ENCODE results near the gene GPR61. TPM values are rescaled to one million over a fixed set of nuclear protein-coding genes. Genes with fewer than 3 reads are reported as not detected.

The GPR61 gene
- polyA plus RNA-seq, 1 donor from 2014 or later, result 9.7 TPM

- no peaks in the 10 kb centered on the region for H3K27me3 ChIP-seq (ENCODE audit: insufficient read depth, low read depth, low read length)
- H3K4me3 ChIP-seq (ENCODE audit: low read length), result no peak overlapping the region
- H3K36me3 ChIP-seq (ENCODE audit: insufficient read depth, low read length), result no peaks in the 10 kb centered on the region
- H3K9ac ChIP-seq (ENCODE audit: low read length), result no peak overlapping the region
- no peaks in the 10 kb centered on the region for H3F3A ChIP-seq (ENCODE audit: insufficient read depth, low read length, poor library complexity, severe bottlenecking)
- H3K79me2 ChIP-seq (replicated peaks; ENCODE audit: insufficient read depth, low read length), result peaks cover 89% of the 10 kb centered on the region
- no peak overlapping the region for H2AFZ ChIP-seq (ENCODE audit: low read depth, low read length)
- H3K27ac ChIP-seq (ENCODE audit: low read length), result no peak overlapping the region
- H3K9me2 ChIP-seq (ENCODE audit: insufficient read depth, low read length), result no peaks in the 10 kb centered on the region
- TF ChIP-seq SMC3 (conservative IDR thresholded peaks at IDR 0.05; ENCODE audit: poor library complexity) (no peak), MXI1 (conservative IDR thresholded peaks at IDR 0.05; ENCODE audit: poor library complexity, severe bottlenecking) (no peak), CTCF (IDR thresholded peaks at IDR 0.05; ENCODE audit: poor library complexity, severe bottlenecking) (no peak), TAF1 (IDR thresholded peaks at IDR 0.05; ENCODE audit: low read depth) (no peak), EZH2 (IDR thresholded peaks at IDR 0.05; ENCODE audit: borderline replicate concordance, insufficient read depth, low read length, poor library complexity, severe bottlenecking) (no peak), EP300 (conservative IDR thresholded peaks at IDR 0.05; ENCODE audit: poor library complexity, severe bottlenecking) (no peak), POLR2AphosphoS5 (IDR thresholded peaks at IDR 0.05) (no peak), RAD21 (conservative IDR thresholded peaks at IDR 0.05) (no peak)
- TF ChIP-seq, protein P1, sequence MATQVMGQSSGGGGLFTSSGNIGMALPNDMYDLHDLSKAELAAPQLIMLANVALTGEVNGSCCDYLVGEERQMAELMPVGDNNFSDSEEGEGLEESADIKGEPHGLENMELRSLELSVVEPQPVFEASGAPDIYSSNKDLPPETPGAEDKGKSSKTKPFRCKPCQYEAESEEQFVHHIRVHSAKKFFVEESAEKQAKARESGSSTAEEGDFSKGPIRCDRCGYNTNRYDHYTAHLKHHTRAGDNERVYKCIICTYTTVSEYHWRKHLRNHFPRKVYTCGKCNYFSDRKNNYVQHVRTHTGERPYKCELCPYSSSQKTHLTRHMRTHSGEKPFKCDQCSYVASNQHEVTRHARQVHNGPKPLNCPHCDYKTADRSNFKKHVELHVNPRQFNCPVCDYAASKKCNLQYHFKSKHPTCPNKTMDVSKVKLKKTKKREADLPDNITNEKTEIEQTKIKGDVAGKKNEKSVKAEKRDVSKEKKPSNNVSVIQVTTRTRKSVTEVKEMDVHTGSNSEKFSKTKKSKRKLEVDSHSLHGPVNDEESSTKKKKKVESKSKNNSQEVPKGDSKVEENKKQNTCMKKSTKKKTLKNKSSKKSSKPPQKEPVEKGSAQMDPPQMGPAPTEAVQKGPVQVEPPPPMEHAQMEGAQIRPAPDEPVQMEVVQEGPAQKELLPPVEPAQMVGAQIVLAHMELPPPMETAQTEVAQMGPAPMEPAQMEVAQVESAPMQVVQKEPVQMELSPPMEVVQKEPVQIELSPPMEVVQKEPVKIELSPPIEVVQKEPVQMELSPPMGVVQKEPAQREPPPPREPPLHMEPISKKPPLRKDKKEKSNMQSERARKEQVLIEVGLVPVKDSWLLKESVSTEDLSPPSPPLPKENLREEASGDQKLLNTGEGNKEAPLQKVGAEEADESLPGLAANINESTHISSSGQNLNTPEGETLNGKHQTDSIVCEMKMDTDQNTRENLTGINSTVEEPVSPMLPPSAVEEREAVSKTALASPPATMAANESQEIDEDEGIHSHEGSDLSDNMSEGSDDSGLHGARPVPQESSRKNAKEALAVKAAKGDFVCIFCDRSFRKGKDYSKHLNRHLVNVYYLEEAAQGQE (IDR thresholded peaks at IDR 0.05; ENCODE audit: borderline replicate concordance), result no peak
- no peak overlapping the region for H3K4me2 ChIP-seq (ENCODE audit: low read length)
- H3K9me3 ChIP-seq (ENCODE audit: low read length), result no peaks in the 10 kb centered on the region
- no peaks in the 10 kb centered on the region for H4K20me1 ChIP-seq (ENCODE audit: insufficient read depth)
Observed at GRCh38 chr1:109559995-109560394, 20.3 kb downstream of the GPR61 start.

- H3K9ac ChIP-seq (ENCODE audit: low read length), result no peak overlapping the region
- no peak overlapping the region for H3K27ac ChIP-seq (ENCODE audit: low read length)
- H3F3A ChIP-seq (ENCODE audit: insufficient read depth, low read length, poor library complexity, severe bottlenecking), result no peaks in the 10 kb centered on the region
- no peaks in the 10 kb centered on the region for H4K20me1 ChIP-seq (ENCODE audit: insufficient read depth)
- peaks cover 88% of the 10 kb centered on the region for H3K79me2 ChIP-seq (replicated peaks; ENCODE audit: insufficient read depth, low read length)
- H3K4me2 ChIP-seq (ENCODE audit: low read length), result no peak overlapping the region
- H2AFZ ChIP-seq (ENCODE audit: low read depth, low read length), result no peak overlapping the region
- H3K9me2 ChIP-seq (ENCODE audit: insufficient read depth, low read length), result no peaks in the 10 kb centered on the region
- H3K9me3 ChIP-seq (ENCODE audit: low read length), result no peaks in the 10 kb centered on the region
- no peak for TF ChIP-seq CTCF (IDR thresholded peaks at IDR 0.05; ENCODE audit: poor library complexity, severe bottlenecking)
- no peak for TF ChIP-seq MXI1 (conservative IDR thresholded peaks at IDR 0.05; ENCODE audit: poor library complexity, severe bottlenecking)
- TF ChIP-seq TAF1 (IDR thresholded peaks at IDR 0.05; ENCODE audit: low read depth), result no peak
- H3K27me3 ChIP-seq (ENCODE audit: insufficient read depth, low read depth, low read length), result no peaks in the 10 kb centered on the region
- H3K4me3 ChIP-seq (ENCODE audit: low read length), result no peak overlapping the region
- no peaks in the 10 kb centered on the region for H3K36me3 ChIP-seq (ENCODE audit: insufficient read depth, low read length)
Observed at GRCh38 chr1:109564194-109564878, 24.7 kb downstream of the GPR61 start.
